Gastrocnemius medialis (tissue), 4 donors: ENCODE measurements around the gene NSD2.

Experiments
- POLR2A ChIP-seq, 2 donors: fragments of 450-650 bp; IDR thresholded peaks; one replicate each; pipeline ENCODE4 v1.6.1; 2017; ENCODE audit warnings: antibody characterized with exemption in 2 of 2, mild to moderate bottlenecking in 2 of 2, moderate library complexity in 2 of 2
- TF ChIP-seq, protein P1 (sequence below), 5 experiments: fragments of 450-650 bp in 3 of 5; fragments of 200-600 bp in 2 of 5; sonication (generic) in 2 of 5; IDR thresholded peaks in 4 of 5; conservative IDR thresholded peaks in 1 of 5; 1 replicate in 4 of 5; 2 replicates in 1 of 5; pipeline ENCODE4 v1.5.1; 2016 to 2019; ENCODE audit warnings: antibody characterized with exemption in 5 of 5, mild to moderate bottlenecking in 3 of 5, moderate library complexity in 3 of 5

DNA sequence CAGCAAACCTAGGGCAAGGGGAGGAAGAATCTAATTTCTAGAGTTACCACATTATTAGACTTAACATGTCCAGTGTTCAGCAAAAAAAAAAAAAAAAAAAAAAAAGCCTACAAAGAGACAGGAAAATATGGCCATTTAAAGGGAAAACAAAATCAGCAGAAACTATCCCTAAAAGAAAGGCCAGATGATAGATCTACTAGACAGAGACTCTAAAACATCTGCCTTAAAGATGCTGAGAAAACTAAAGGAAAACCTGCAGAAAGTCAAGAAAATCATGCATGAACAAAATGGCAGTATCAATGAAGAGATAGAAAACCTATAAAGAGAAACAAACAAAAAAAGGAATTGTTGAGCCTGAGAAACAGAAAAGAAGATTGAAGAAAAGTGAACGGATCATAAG, 93.8 kb downstream of the NSD2 start:
- TF ChIP-seq POLR2A (IDR thresholded peaks at IDR 0.05) = no peak
- TF ChIP-seq, protein P1, sequence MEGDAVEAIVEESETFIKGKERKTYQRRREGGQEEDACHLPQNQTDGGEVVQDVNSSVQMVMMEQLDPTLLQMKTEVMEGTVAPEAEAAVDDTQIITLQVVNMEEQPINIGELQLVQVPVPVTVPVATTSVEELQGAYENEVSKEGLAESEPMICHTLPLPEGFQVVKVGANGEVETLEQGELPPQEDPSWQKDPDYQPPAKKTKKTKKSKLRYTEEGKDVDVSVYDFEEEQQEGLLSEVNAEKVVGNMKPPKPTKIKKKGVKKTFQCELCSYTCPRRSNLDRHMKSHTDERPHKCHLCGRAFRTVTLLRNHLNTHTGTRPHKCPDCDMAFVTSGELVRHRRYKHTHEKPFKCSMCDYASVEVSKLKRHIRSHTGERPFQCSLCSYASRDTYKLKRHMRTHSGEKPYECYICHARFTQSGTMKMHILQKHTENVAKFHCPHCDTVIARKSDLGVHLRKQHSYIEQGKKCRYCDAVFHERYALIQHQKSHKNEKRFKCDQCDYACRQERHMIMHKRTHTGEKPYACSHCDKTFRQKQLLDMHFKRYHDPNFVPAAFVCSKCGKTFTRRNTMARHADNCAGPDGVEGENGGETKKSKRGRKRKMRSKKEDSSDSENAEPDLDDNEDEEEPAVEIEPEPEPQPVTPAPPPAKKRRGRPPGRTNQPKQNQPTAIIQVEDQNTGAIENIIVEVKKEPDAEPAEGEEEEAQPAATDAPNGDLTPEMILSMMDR (IDR thresholded peaks at IDR 0.05 in 4 of 5, conservative IDR thresholded peaks at IDR 0.05 in 1 of 5) = no peak
